Suprapubic skin (tissue), 4 donors: ENCODE results near the gene NDUFS3.

Experiments
- EP300 ChIP-seq: sonication (generic); formaldehyde crosslinking; IDR thresholded peaks from one replicate; pipeline ENCODE4 v1.6.1; 2017; ENCODE audit warnings: antibody characterized with exemption
- POLR2AphosphoS5 ChIP-seq, 3 donors: sonication (generic); formaldehyde crosslinking; IDR thresholded peaks; one replicate each; pipeline ENCODE4 v1.6.1; 2017; ENCODE audit warnings: antibody characterized with exemption in 3 of 3
- TF ChIP-seq, protein P1 (sequence below), 2 donors: fragments of 200-600 bp in 1 of 2; fragments of 450-650 bp in 1 of 2; sonication (generic) in 1 of 2; IDR thresholded peaks; one replicate each; pipeline ENCODE4 v1.5.1; 2016 to 2019; ENCODE audit warnings: antibody characterized with exemption in 2 of 2, mild to moderate bottlenecking in 1 of 2, moderate library complexity in 1 of 2

DNA sequence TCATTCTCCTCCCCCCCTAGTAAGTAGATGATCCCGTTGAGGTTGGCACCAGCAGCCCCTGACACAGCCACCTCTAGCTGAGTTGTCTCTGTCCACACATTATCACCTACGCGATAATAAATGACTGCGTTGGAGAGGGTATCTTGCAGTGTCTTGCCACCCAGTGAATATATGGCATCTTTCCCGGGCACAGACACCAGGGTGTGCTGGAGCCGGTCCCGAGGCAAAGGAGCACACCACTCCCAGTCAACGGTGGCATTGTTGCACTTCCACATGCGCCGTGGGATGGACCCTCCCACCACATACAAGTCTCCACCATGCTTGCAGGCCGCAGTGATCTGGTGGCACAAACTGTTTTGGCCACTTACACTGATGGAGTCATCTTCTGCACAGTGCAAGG lies 5.6 kb upstream of the NDUFS3 start:
- TF ChIP-seq, protein P1, sequence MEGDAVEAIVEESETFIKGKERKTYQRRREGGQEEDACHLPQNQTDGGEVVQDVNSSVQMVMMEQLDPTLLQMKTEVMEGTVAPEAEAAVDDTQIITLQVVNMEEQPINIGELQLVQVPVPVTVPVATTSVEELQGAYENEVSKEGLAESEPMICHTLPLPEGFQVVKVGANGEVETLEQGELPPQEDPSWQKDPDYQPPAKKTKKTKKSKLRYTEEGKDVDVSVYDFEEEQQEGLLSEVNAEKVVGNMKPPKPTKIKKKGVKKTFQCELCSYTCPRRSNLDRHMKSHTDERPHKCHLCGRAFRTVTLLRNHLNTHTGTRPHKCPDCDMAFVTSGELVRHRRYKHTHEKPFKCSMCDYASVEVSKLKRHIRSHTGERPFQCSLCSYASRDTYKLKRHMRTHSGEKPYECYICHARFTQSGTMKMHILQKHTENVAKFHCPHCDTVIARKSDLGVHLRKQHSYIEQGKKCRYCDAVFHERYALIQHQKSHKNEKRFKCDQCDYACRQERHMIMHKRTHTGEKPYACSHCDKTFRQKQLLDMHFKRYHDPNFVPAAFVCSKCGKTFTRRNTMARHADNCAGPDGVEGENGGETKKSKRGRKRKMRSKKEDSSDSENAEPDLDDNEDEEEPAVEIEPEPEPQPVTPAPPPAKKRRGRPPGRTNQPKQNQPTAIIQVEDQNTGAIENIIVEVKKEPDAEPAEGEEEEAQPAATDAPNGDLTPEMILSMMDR (IDR thresholded peaks at IDR 0.05) = no peak
- TF ChIP-seq POLR2AphosphoS5 (IDR thresholded peaks at IDR 0.05) = no peak
- no peak for TF ChIP-seq EP300
